K562 (cell line): ENCODE data around the gene UBA1. TPM values are rescaled to one million over a fixed set of nuclear protein-coding genes. Genes with fewer than 3 reads are reported as not detected.

Source experiments
- AFF1 ChIP-seq, 2 experiments: fragments of 450-650 bp; IDR thresholded peaks; 2 replicates each; pipeline ENCODE4 v1.6.1; 2018; ENCODE audit warnings: mild to moderate bottlenecking in 2 of 2, low read depth in 1 of 2; ENCODE audit not compliant: partially characterized antibody in 2 of 2
- ASH1L ChIP-seq: fragments of 450-650 bp; IDR thresholded peaks from 2 replicates; pipeline ENCODE4 v1.6.1; 2018; ENCODE audit warnings: borderline replicate concordance, mild to moderate bottlenecking, low read depth; ENCODE audit not compliant: partially characterized antibody
- CSDE1 ChIP-seq, 2 experiments: fragments of 450-650 bp; IDR thresholded peaks; 2 replicates each; pipeline ENCODE4 v1.6.1; 2016; ENCODE audit warnings: mild to moderate bottlenecking in 1 of 2
- DACH1 ChIP-seq: fragments of 450-650 bp; IDR thresholded peaks from 2 replicates; pipeline ENCODE4 v1.6.1; 2018; ENCODE audit not compliant: partially characterized antibody
- E2F5 ChIP-seq: sonication (generic); formaldehyde crosslinking; IDR thresholded peaks from 2 replicates; pipeline ENCODE4 v1.8.0; 2022; ENCODE audit warnings: mild to moderate bottlenecking, missing genetic modification reagents
- E2F6 ChIP-seq, 2 experiments: IDR thresholded peaks; 2 replicates each; pipeline ENCODE4 v1.6.1; 2011; ENCODE audit warnings: borderline replicate concordance in 1 of 2, control low read depth in 1 of 2, low read depth in 1 of 2, low read length in 1 of 2, mild to moderate bottlenecking in 1 of 2, mixed read lengths in 1 of 2, moderate library complexity in 1 of 2; ENCODE audit not compliant: insufficient read depth in 1 of 2, insufficient read length in 1 of 2, poor library complexity in 1 of 2, severe bottlenecking in 1 of 2; ENCODE audit errors: extremely low read depth in 1 of 2
- KLF6 ChIP-seq: fragments of 250-450 bp; sonication (Bioruptor Pico); IDR thresholded peaks from 2 replicates; pipeline ENCODE4 v1.4.0; 2020; ENCODE audit warnings: mild to moderate bottlenecking, moderate library complexity, borderline replicate concordance
- NCOA2 ChIP-seq, 2 experiments: fragments of 450-650 bp; IDR thresholded peaks; 2 replicates each; pipeline ENCODE4 v1.6.1; 2018; ENCODE audit warnings: mild to moderate bottlenecking in 2 of 2, moderate library complexity in 1 of 2; ENCODE audit not compliant: partially characterized antibody in 2 of 2
- PTRF ChIP-seq: fragments of 450-650 bp; IDR thresholded peaks from 2 replicates; pipeline ENCODE4 v1.6.1; 2016; ENCODE audit warnings: mild to moderate bottlenecking, missing genetic modification characterization, missing compliant biosample characterization
- PURB ChIP-seq: sonication (generic); formaldehyde crosslinking; IDR thresholded peaks from 2 replicates; pipeline ENCODE4 v1.9.0; 2021; ENCODE audit warnings: low read depth, mild to moderate bottlenecking, missing genetic modification reagents
- STAT6 ChIP-seq: sonication (generic); formaldehyde crosslinking; IDR thresholded peaks from 2 replicates; pipeline ENCODE4 v1.8.1; 2023; ENCODE audit warnings: mild to moderate bottlenecking, missing genetic modification reagents
- TCFL5 ChIP-seq: fragments of 250-450 bp; sonication (Bioruptor Pico); conservative IDR thresholded peaks from 2 replicates; pipeline ENCODE4 v1.6.1; 2021; ENCODE audit warnings: mild to moderate bottlenecking, moderate library complexity, matching md5 sums
- ZBTB49 ChIP-seq: sonication (generic); formaldehyde crosslinking; IDR thresholded peaks from 2 replicates; pipeline ENCODE4 v1.8.0; 2022; ENCODE audit warnings: missing genetic modification reagents, mild to moderate bottlenecking, borderline replicate concordance
- ZNF696 ChIP-seq: fragments of 250-450 bp; sonication (Bioruptor Pico); conservative IDR thresholded peaks from 2 replicates; pipeline ENCODE4 v1.4.0; 2020; ENCODE audit warnings: mild to moderate bottlenecking, moderate library complexity
- polyA plus RNA-seq, 8 experiments: library from polyadenylated mRNA; depleted of rRNA in 4 of 8; stranded (reverse) in 5 of 8; unstranded in 3 of 8; fragments of >200 nt; fragmentation: Nextera tagmentation in 2 of 8; fragmentation: Illumina TruSeq in 1 of 8; extraction: Ambion mirVana in 2 of 8; extraction: Trizol in 1 of 8; gene quantifications; 2 replicates each; pipeline versions ENCODE4 v1.2.1 to v1.2.3, GENCODE V29; 2011 to 2014; ENCODE audit warnings: inconsistent platforms in 1 of 8, missing spikeins in 1 of 8
- total RNA-seq, 7 experiments: library from RNA; depleted of rRNA in 6 of 7; stranded (reverse); fragments of >200 nt in 6 of 7; fragmentation: Illumina TruSeq in 2 of 7; extraction: Trizol in 2 of 7; gene quantifications; 2 replicates each; pipeline versions ENCODE4 v1.2.1 to v1.2.3, GENCODE V29; 2011 to 2021; ENCODE audit warnings: low replicate concordance in 1 of 7

UBA1 gene
- total and polyA plus RNA-seq, 9 of the 15 experiments (the other 6 are each of a cell fraction or from before 2014, with no cell fraction given): 32.0 to 174 (median 93.6) TPM

- TF ChIP-seq E2F5 (CRISPR knock-in tag): no peak
- TF ChIP-seq ZNF696 (CRISPR knock-in tag): no peak
- no peak for TF ChIP-seq CSDE1 (IDR thresholded peaks at IDR 0.05)
- no peak for TF ChIP-seq DACH1
- no peak for TF ChIP-seq NCOA2 (IDR thresholded peaks at IDR 0.05; ENCODE audit: partially characterized antibody in 2 of 2)
- TF ChIP-seq AFF1 (IDR thresholded peaks at IDR 0.05; ENCODE audit: low read depth in 1 of 2, partially characterized antibody in 2 of 2): peak in 1 of 2 experiments; percentile 32
- TF ChIP-seq ASH1L: peak; percentile 34
- TF ChIP-seq STAT6 (CRISPR knock-in tag): no peak
- no peak for TF ChIP-seq ZBTB49
- peak; percentile 39 to 51 for TF ChIP-seq E2F6 (IDR thresholded peaks at IDR 0.05; ENCODE audit: borderline replicate concordance in 1 of 2, extremely low read depth in 1 of 2, insufficient read depth in 1 of 2, insufficient read length in 1 of 2, low read depth in 1 of 2, low read length in 1 of 2, poor library complexity in 1 of 2, severe bottlenecking in 1 of 2)
- no peak for TF ChIP-seq KLF6
- TF ChIP-seq PTRF (tag): no peak
- TF ChIP-seq PURB (CRISPR knock-in tag): no peak
- no peak for TF ChIP-seq TCFL5 (CRISPR knock-in tag)
These were observed 3.0 kb upstream of the UBA1 start (continued) for GRCh38 chrX:47190445-47191269.
